Breast epithelium (tissue), 3 donors: ENCODE data around the gene WLS.

Experiments used
- POLR2A ChIP-seq: fragments of 450-650 bp; IDR thresholded peaks from one replicate; pipeline ENCODE4 v1.6.1; 2016; ENCODE audit warnings: antibody characterized with exemption, mild to moderate bottlenecking, moderate library complexity
- TF ChIP-seq, protein P1 (sequence below), 3 donors: fragments of 450-650 bp; IDR thresholded peaks; one replicate each; pipeline ENCODE4 v1.5.1; 2016 to 2017; ENCODE audit warnings: antibody characterized with exemption in 3 of 3, mild to moderate bottlenecking in 3 of 3, moderate library complexity in 3 of 3

DNA sequence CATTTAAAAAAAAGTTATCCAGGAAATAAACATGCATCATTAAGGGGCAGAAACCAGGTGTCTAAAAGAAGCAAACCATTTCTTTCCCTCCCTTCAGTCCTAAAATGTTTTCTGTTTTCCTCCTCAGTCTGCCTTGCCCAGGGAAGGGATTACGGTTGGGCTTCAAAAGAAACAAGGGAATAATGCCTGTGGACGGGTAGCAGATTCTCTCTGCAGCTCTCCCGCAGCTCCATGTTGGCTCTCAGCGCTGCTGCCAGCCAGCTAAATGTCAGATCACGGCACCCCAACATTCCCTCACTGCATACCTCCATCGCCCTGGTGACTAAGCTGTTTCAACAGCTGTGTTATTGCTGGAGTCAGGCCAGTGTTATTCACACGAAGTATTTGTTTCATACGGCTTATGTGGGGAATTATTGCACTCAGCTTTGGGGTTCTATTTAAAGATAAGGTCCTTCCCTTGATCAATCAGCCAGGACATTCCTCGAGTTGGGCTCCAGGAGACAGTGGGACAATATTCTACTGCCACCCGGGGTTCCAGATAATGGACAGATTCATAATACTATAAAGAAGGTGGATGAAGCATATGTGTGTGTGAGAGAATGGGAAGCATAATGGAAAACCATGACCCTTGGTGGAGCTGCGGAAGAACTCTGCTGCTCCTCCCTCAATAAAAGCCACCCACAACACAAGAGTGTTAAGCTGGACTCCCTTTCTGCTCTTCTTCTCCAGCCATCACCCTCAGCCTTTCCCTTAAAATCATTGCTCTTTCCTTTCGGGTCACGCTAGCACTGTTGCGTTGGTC lies 58.2 kb downstream of the WLS start:
- TF ChIP-seq, protein P1, sequence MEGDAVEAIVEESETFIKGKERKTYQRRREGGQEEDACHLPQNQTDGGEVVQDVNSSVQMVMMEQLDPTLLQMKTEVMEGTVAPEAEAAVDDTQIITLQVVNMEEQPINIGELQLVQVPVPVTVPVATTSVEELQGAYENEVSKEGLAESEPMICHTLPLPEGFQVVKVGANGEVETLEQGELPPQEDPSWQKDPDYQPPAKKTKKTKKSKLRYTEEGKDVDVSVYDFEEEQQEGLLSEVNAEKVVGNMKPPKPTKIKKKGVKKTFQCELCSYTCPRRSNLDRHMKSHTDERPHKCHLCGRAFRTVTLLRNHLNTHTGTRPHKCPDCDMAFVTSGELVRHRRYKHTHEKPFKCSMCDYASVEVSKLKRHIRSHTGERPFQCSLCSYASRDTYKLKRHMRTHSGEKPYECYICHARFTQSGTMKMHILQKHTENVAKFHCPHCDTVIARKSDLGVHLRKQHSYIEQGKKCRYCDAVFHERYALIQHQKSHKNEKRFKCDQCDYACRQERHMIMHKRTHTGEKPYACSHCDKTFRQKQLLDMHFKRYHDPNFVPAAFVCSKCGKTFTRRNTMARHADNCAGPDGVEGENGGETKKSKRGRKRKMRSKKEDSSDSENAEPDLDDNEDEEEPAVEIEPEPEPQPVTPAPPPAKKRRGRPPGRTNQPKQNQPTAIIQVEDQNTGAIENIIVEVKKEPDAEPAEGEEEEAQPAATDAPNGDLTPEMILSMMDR (IDR thresholded peaks at IDR 0.05) = no peak
- TF ChIP-seq POLR2A = no peak
